GM23338 (cell line): ENCODE data around the gene PXT1. TPM values are rescaled to one million over a fixed set of nuclear protein-coding genes. Genes with fewer than 3 reads are reported as not detected.

Experiments used
- ATAC-seq: fragments of 200-7000 bp; cut with Tn5 transposase; 3 replicates; pipeline ENCODE4 v1.9.1; 2020
- DNase-seq: peaks from one replicate; pipeline ENCODE4 v3.0.0-alpha.2; 2015; ENCODE audit warnings: low spot score
- H2AFZ ChIP-seq: fragments of 200-600 bp; sonication (generic); 2 replicates; pipeline ENCODE4 v1.8.0; 2016; ENCODE audit warnings: antibody characterized with exemption, mild to moderate bottlenecking, moderate library complexity
- H3F3A ChIP-seq: fragments of 200-600 bp; sonication (generic); replicated peaks from 2 replicates; pipeline ENCODE4 v1.8.0; 2017; ENCODE audit warnings: antibody characterized with exemption, mixed run types, low read depth
- H3K27ac ChIP-seq: fragments of 200-600 bp; sonication (generic); 2 replicates; pipeline ENCODE4 v1.6.1; 2016; ENCODE audit warnings: low read depth
- H3K27me3 ChIP-seq: fragments of 200-600 bp; sonication (generic); 2 replicates; pipeline ENCODE4 v1.8.0; 2016; ENCODE audit warnings: mild to moderate bottlenecking, mixed run types, moderate library complexity; ENCODE audit not compliant: insufficient read depth
- H3K36me3 ChIP-seq: fragments of 200-600 bp; sonication (generic); 2 replicates; pipeline ENCODE4 v1.8.0; 2016; ENCODE audit warnings: mild to moderate bottlenecking; ENCODE audit not compliant: insufficient read depth
- H3K4me1 ChIP-seq: fragments of 200-600 bp; sonication (generic); 2 replicates; pipeline ENCODE4 v1.8.0; 2016; ENCODE audit warnings: mild to moderate bottlenecking, moderate library complexity; ENCODE audit not compliant: insufficient read depth
- H3K4me2 ChIP-seq: fragments of 200-600 bp; sonication (generic); 2 replicates; pipeline ENCODE4 v1.7.1; 2017; ENCODE audit warnings: mixed run types
- H3K4me3 ChIP-seq: fragments of 200-600 bp; sonication (generic); 2 replicates; pipeline ENCODE4 v1.6.1; 2016; ENCODE audit warnings: mixed run types
- H3K79me2 ChIP-seq: fragments of 200-600 bp; sonication (generic); replicated peaks from 2 replicates; pipeline ENCODE4 v1.8.0; 2017; ENCODE audit warnings: mild to moderate bottlenecking; ENCODE audit not compliant: insufficient read depth
- H3K9me2 ChIP-seq: fragments of 200-600 bp; sonication (generic); 2 replicates; pipeline ENCODE4 v1.8.0; 2017; ENCODE audit not compliant: insufficient read depth
- H4K20me1 ChIP-seq: fragments of 200-600 bp; sonication (generic); replicated peaks from 2 replicates; pipeline ENCODE4 v1.8.0; 2017; ENCODE audit warnings: mild to moderate bottlenecking; ENCODE audit not compliant: insufficient read depth
- H3K27ac Mint-ChIP-seq: 2 replicates; pipeline ENCODE4 v1.8.0; 2020; ENCODE audit warnings: inconsistent platforms, mild to moderate bottlenecking, moderate library complexity, mixed read lengths
- H3K27me3 Mint-ChIP-seq: 3 replicates; pipeline ENCODE4 v1.8.0; 2022; ENCODE audit warnings: low read depth, mild to moderate bottlenecking, moderate library complexity, mixed read lengths, inconsistent platforms; ENCODE audit not compliant: insufficient read depth, poor library complexity
- H3K36me3 Mint-ChIP-seq: 3 replicates; pipeline ENCODE4 v1.8.0; 2021; ENCODE audit warnings: low read depth, mild to moderate bottlenecking, inconsistent platforms, moderate library complexity, mixed read lengths
- H3K4me1 Mint-ChIP-seq: 3 replicates; pipeline ENCODE4 v1.8.0; 2020; ENCODE audit warnings: mild to moderate bottlenecking, inconsistent platforms, mixed read lengths
- H3K4me3 Mint-ChIP-seq: 3 replicates; pipeline ENCODE4 v1.8.0; 2021; ENCODE audit warnings: moderate library complexity, mild to moderate bottlenecking, inconsistent platforms, mixed read lengths
- H3K9me3 Mint-ChIP-seq: 3 replicates; pipeline ENCODE4 v1.8.0; 2020; ENCODE audit warnings: moderate library complexity, mild to moderate bottlenecking, inconsistent platforms, mixed read lengths
- CREB1 ChIP-seq: fragments of 250-450 bp; sonication (Bioruptor Pico); IDR thresholded peaks from 2 replicates; pipeline ENCODE4 v1.5.0; 2020; ENCODE audit warnings: low read depth, mild to moderate bottlenecking, moderate library complexity
- EZH2 ChIP-seq: fragments of 200-600 bp; sonication (generic); IDR thresholded peaks from one replicate; pipeline ENCODE4 v1.8.0; 2017; ENCODE audit warnings: antibody characterized with exemption, mild to moderate bottlenecking, low read depth; ENCODE audit not compliant: unreplicated experiment
- JUNB ChIP-seq: IDR thresholded peaks from one replicate; pipeline ENCODE4 v1.6.1; 2016; ENCODE audit warnings: antibody characterized with exemption; ENCODE audit not compliant: unreplicated experiment
- REST ChIP-seq: IDR thresholded peaks from one replicate; pipeline ENCODE4 v1.6.1; 2018; ENCODE audit warnings: antibody characterized with exemption; ENCODE audit not compliant: unreplicated experiment
- STAT1 ChIP-seq: IDR thresholded peaks from one replicate; pipeline ENCODE4 v1.6.1; 2016; ENCODE audit warnings: antibody characterized with exemption; ENCODE audit not compliant: unreplicated experiment
- ZNF114 ChIP-seq: fragments of 250-450 bp; sonication (Bioruptor Pico); IDR thresholded peaks from 2 replicates; pipeline ENCODE4 v1.5.0; 2020; ENCODE audit warnings: mild to moderate bottlenecking, moderate library complexity
- ZNF331 ChIP-seq: fragments of 250-450 bp; sonication (Bioruptor Pico); IDR thresholded peaks from 2 replicates; pipeline ENCODE4 v1.5.0; 2020; ENCODE audit warnings: low read depth, mild to moderate bottlenecking, moderate library complexity
- polyA plus RNA-seq: library from polyadenylated mRNA; unstranded; fragments of >200 nt; fragmentation: Nextera tagmentation; extraction: Ambion mirVana; gene quantifications from 2 replicates; pipeline ENCODE4 v1.2.1, GENCODE V29; 2016
- total RNA-seq: library from RNA; depleted of rRNA; stranded (reverse); fragments of >200 nt; shearing (Covaris generic); gene quantifications from 2 replicates; pipeline ENCODE4 v1.2.3, GENCODE V29; 2014
- TF ChIP-seq, protein P1 (sequence below), 2 experiments: fragments of 200-600 bp in 1 of 2; sonication (generic) in 1 of 2; conservative IDR thresholded peaks; 2 replicates each; pipeline versions ENCODE4 v1.5.1 to v1.6.1; 2016 to 2017; ENCODE audit warnings: antibody characterized with exemption in 2 of 2, low read depth in 2 of 2, mild to moderate bottlenecking in 2 of 2, moderate library complexity in 1 of 2
- TF ChIP-seq, protein P2 (sequence below): fragments of 250-450 bp; sonication (Bioruptor Pico); IDR thresholded peaks from 2 replicates; pipeline ENCODE4 v1.5.0; 2020; ENCODE audit warnings: mild to moderate bottlenecking, moderate library complexity

PXT1 gene
- total and polyA plus RNA-seq, 2 experiments from 2014 or later, result 0.14 TPM; not detected in 1

DNA sequence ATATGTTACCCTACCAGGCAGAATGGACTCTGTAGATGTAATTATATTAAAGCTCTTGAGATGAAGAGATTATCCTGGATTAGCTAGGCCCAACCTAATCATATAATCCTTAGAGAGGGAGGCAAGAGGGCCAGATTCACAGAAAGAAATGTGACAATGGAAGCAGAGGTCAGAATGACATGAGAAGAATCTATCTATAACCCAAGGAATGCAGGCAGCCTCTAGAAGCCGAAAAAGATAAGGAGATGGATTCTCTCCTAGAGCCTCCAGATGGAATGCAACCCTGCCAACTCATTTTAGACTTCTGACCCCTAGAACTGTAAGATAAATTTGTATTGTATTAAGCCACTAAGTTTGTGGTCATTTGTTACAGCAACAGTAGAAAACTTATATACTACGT lies 12.3 kb downstream of the PXT1 start:
- H3K27ac Mint-ChIP-seq, result no peak overlapping the region
- no peaks in the 10 kb centered on the region for H3K36me3 Mint-ChIP-seq
- H3K27me3 ChIP-seq, result no peaks in the 10 kb centered on the region
- no peak overlapping the region for H3K4me3 ChIP-seq
- H3K4me2 ChIP-seq, result no peak overlapping the region
- no peak overlapping the region for H3K4me3 Mint-ChIP-seq
- DNase-seq, result no peak
- H3K27ac ChIP-seq, result no peak overlapping the region
- H3K79me2 ChIP-seq, result no peaks in the 10 kb centered on the region
- H3K36me3 ChIP-seq, result no peaks in the 10 kb centered on the region
- no peak for ATAC-seq
- H3K4me1 Mint-ChIP-seq, result peaks cover 4% of the 10 kb centered on the region; the same call in 1 of the 3 replicates
- no peak overlapping the region for H2AFZ ChIP-seq
- no peaks in the 10 kb centered on the region for H3F3A ChIP-seq
- no peak for TF ChIP-seq ZNF331 (CRISPR knock-in tag)
- no peak for TF ChIP-seq EZH2
- TF ChIP-seq JUNB, result no peak
- no peak for TF ChIP-seq ZNF114 (CRISPR knock-in tag)
- TF ChIP-seq, protein P1, sequence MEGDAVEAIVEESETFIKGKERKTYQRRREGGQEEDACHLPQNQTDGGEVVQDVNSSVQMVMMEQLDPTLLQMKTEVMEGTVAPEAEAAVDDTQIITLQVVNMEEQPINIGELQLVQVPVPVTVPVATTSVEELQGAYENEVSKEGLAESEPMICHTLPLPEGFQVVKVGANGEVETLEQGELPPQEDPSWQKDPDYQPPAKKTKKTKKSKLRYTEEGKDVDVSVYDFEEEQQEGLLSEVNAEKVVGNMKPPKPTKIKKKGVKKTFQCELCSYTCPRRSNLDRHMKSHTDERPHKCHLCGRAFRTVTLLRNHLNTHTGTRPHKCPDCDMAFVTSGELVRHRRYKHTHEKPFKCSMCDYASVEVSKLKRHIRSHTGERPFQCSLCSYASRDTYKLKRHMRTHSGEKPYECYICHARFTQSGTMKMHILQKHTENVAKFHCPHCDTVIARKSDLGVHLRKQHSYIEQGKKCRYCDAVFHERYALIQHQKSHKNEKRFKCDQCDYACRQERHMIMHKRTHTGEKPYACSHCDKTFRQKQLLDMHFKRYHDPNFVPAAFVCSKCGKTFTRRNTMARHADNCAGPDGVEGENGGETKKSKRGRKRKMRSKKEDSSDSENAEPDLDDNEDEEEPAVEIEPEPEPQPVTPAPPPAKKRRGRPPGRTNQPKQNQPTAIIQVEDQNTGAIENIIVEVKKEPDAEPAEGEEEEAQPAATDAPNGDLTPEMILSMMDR (conservative IDR thresholded peaks at IDR 0.05; ENCODE audit: low read depth in 2 of 2), result no peak
- TF ChIP-seq REST, result no peak
- H3K9me2 ChIP-seq, result no peaks in the 10 kb centered on the region
- no peaks in the 10 kb centered on the region for H3K9me3 Mint-ChIP-seq
- H3K27me3 Mint-ChIP-seq, result no peaks in the 10 kb centered on the region
- H3K4me1 ChIP-seq, result no peaks in the 10 kb centered on the region
- H4K20me1 ChIP-seq, result no peaks in the 10 kb centered on the region

- Mint-ChIP-seq H3K4me1 (peaks cover 4% of the 10 kb centered on the region; the same call in 2 of the 3 replicates), H3K4me3 (no peak overlapping the region), H3K27ac (no peak overlapping the region), H3K27me3 (peaks cover 4% of the 10 kb centered on the region), H3K9me3 (no peaks in the 10 kb centered on the region), H3K36me3 (no peaks in the 10 kb centered on the region)
- Histone ChIP-seq H3K79me2 (no peaks in the 10 kb centered on the region), H2AFZ (peak overlapping the region; percentile 63; the same call in 1 of the 2 replicates), H3K4me2 (no peak overlapping the region), H3K4me3 (no peak overlapping the region), H3K27me3 (no peaks in the 10 kb centered on the region), H3F3A (no peaks in the 10 kb centered on the region; the same call in 1 of the 2 replicates), H3K4me1 (no peaks in the 10 kb centered on the region), H3K9me2 (no peaks in the 10 kb centered on the region), H4K20me1 (no peaks in the 10 kb centered on the region), H3K27ac (no peak overlapping the region), H3K36me3 (no peaks in the 10 kb centered on the region)
- DNase-seq (no peak), ATAC-seq (peak; percentile 39; the same call in 1 of the 3 replicates)
- TF ChIP-seq, protein P2, sequence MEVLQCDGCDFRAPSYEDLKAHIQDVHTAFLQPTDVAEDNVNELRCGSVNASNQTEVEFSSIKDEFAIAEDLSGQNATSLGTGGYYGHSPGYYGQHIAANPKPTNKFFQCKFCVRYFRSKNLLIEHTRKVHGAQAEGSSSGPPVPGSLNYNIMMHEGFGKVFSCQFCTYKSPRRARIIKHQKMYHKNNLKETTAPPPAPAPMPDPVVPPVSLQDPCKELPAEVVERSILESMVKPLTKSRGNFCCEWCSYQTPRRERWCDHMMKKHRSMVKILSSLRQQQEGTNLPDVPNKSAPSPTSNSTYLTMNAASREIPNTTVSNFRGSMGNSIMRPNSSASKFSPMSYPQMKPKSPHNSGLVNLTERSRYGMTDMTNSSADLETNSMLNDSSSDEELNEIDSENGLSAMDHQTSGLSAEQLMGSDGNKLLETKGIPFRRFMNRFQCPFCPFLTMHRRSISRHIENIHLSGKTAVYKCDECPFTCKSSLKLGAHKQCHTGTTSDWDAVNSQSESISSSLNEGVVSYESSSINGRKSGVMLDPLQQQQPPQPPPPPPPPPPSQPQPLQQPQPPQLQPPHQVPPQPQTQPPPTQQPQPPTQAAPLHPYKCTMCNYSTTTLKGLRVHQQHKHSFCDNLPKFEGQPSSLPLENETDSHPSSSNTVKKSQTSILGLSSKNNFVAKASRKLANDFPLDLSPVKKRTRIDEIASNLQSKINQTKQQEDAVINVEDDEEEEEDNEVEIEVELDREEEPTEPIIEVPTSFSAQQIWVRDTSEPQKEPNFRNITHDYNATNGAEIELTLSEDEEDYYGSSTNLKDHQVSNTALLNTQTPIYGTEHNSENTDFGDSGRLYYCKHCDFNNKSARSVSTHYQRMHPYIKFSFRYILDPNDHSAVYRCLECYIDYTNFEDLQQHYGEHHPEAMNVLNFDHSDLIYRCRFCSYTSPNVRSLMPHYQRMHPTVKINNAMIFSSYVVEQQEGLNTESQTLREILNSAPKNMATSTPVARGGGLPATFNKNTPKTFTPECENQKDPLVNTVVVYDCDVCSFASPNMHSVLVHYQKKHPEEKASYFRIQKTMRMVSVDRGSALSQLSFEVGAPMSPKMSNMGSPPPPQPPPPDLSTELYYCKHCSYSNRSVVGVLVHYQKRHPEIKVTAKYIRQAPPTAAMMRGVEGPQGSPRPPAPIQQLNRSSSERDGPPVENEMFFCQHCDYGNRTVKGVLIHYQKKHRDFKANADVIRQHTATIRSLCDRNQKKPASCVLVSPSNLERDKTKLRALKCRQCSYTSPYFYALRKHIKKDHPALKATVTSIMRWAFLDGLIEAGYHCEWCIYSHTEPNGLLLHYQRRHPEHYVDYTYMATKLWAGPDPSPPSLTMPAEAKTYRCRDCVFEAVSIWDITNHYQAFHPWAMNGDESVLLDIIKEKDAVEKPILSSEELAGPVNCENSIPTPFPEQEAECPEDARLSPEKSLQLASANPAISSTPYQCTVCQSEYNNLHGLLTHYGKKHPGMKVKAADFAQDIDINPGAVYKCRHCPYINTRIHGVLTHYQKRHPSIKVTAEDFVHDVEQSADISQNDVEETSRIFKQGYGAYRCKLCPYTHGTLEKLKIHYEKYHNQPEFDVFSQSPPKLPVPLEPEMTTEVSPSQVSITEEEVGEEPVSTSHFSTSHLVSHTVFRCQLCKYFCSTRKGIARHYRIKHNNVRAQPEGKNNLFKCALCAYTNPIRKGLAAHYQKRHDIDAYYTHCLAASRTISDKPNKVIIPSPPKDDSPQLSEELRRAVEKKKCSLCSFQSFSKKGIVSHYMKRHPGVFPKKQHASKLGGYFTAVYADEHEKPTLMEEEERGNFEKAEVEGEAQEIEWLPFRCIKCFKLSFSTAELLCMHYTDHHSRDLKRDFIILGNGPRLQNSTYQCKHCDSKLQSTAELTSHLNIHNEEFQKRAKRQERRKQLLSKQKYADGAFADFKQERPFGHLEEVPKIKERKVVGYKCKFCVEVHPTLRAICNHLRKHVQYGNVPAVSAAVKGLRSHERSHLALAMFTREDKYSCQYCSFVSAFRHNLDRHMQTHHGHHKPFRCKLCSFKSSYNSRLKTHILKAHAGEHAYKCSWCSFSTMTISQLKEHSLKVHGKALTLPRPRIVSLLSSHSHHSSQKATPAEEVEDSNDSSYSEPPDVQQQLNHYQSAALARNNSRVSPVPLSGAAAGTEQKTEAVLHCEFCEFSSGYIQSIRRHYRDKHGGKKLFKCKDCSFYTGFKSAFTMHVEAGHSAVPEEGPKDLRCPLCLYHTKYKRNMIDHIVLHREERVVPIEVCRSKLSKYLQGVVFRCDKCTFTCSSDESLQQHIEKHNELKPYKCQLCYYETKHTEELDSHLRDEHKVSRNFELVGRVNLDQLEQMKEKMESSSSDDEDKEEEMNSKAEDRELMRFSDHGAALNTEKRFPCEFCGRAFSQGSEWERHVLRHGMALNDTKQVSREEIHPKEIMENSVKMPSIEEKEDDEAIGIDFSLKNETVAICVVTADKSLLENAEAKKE, result no peak
- TF ChIP-seq STAT1, result no peak
- TF ChIP-seq CREB1, result no peak
- TF ChIP-seq JUNB, result no peak
Observed at GRCh38 chr6:36428911-36429310, 13.7 kb downstream of the PXT1 start.
